Right cardiac atrium (tissue), 5 donors: ENCODE results near the gene KRTAP4-6. TPM values are rescaled to one million over a fixed set of nuclear protein-coding genes. Genes with fewer than 3 reads are reported as not detected.
"Not testable (repeated sequence)": the region's sequence is repeated elsewhere in the genome, so short reads cannot be mapped to it uniquely, and the experiment has no call there.

Experiments used
- ATAC-seq, 2 donors: fragments of 200-7000 bp; cut with Tn5 transposase; one replicate each; pipeline versions ENCODE4 v1.8.0 to v1.9.1; 2020; ENCODE audit warnings: moderate library complexity in 2 of 2, mild to moderate bottlenecking in 1 of 2
- DNase-seq, 3 donors: peaks; one replicate each; pipeline ENCODE4 v3.0.0-alpha.2; 2020
- H3K27ac ChIP-seq: one replicate; pipeline ENCODE4 v1.5.1; 2013; ENCODE audit warnings: mild to moderate bottlenecking, low read length, control low read depth, moderate library complexity
- H3K27me3 ChIP-seq: one replicate; pipeline ENCODE4 v1.6.1; 2013; ENCODE audit not compliant: control insufficient read depth, insufficient read depth
- H3K4me1 ChIP-seq: one replicate; pipeline ENCODE4 v1.6.1; 2013; ENCODE audit warnings: low read length; ENCODE audit not compliant: control insufficient read depth, insufficient read depth
- H3K4me3 ChIP-seq: one replicate; pipeline ENCODE4 v1.5.1; 2013; ENCODE audit warnings: low read length, control low read depth
- H3K9me3 ChIP-seq: one replicate; pipeline ENCODE4 v1.6.1; 2013; ENCODE audit warnings: low read length; ENCODE audit not compliant: control insufficient read depth
- WGBS: extraction: QIAGEN DNeasy Blood & Tissue Kit; methylation state at CpG from one replicate; pipeline ENCODE4 v1.1.7; 2013; 5-methylcytosine and 5-hydroxymethylcytosine counted together
- intact Hi-C, 4 donors: fragments of 100-400 bp; cut with DNase I; formaldehyde crosslinking; loops; one replicate each; pipeline versions ENCODE4 v1.11.0 to v1.14.0; 2022 to 2023
- polyA plus RNA-seq: library from polyadenylated mRNA; stranded (reverse); fragments of 200-250 nt; gene quantifications from one replicate; pipeline ENCODE4 v1.2.3, GENCODE V29; 2013
- total RNA-seq, 4 donors: library from RNA; stranded (reverse); fragmentation: NEBNext Ultra II Directional; extraction: Animal tissue kit (Norgen Biotek cat#: 25700); gene quantifications; one replicate each; pipeline ENCODE4 v1.2.1, GENCODE V29; 2021
- donor health status: healthy with polysubstance abuse.
- donor health status: DM: no; HTN: yes; CAD: no.
- donor health status: DM: no; HTN: no; CAD: no.
- donor health status: DM: no; HTN: yes; CAD: no; lungs with severe emphysema.
- donor health status: DM: yes; HTN: yes; CAD: no.

Gene KRTAP4-6
- total and polyA plus RNA-seq, 5 donors = not detected

DNA sequence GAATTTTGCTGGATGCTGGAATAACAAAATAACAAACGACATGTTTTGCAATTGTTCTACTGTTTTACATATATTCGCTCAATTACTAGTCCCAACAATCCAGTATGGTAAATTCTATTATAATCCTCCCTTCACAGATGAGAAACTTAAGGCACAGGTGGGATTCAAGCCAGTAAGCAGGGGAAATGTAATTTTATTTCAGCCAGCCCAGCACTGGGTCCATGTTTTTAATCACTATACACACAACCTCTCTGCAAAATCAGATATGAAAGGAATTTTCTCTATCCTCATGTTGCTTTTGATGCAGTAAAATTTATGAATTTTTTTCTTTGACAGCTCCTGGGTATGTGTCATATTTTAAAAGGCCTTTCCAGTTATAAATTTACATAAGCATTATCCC, 4.9 kb upstream of the KRTAP4-6 start:
- DNase-seq (no peak), ATAC-seq (no peak)
- intact Hi-C loops = no loop called here
- H3K27me3 ChIP-seq = no peaks in the 10 kb centered on the region
- no peak overlapping the region for H3K4me3 ChIP-seq
- peaks cover 2% of the 10 kb centered on the region for H3K9me3 ChIP-seq
- WGBS = 83% methylated on average over 2 of the region's 2 CpGs
- H3K4me1 ChIP-seq = no peaks in the 10 kb centered on the region
- H3K27ac ChIP-seq = no peak overlapping the region

DNA sequence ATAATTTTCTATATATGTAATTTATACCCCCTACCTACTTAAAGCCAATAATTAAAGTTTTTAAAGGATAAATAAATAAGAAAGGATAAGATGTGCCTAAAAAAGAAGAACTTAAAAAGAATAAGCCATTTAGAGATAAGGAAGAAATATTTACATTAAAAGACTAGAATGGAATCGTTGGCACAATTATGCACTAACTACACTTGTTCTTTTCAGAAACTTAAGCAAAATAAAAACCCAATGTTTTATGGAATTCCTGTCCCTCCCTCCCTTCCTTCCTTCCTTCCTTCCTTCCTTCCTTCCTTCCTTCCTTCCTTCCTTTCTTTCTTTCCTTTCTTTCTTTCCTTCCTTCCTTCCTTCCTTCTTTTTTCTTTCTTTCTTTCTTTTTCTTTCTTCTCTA, 4.5 kb upstream of the KRTAP4-6 start:
- DNase-seq = no peak
- Histone ChIP-seq H3K4me1 (no peaks in the 10 kb centered on the region), H3K27ac (no peak overlapping the region), H3K4me3 (no peak overlapping the region), H3K27me3 (no peaks in the 10 kb centered on the region), H3K9me3 (peaks cover 3% of the 10 kb centered on the region)
- intact Hi-C loops = no loop called here
- WGBS = 88% methylated on average over 1 of the region's 1 CpG
- ATAC-seq = no peak

- no peaks in the 10 kb centered on the region for H3K4me1 ChIP-seq
- H3K9me3 ChIP-seq = peaks cover 3% of the 10 kb centered on the region
- ATAC-seq (no peak), DNase-seq (no peak)
- H3K27ac ChIP-seq = no peak overlapping the region
- intact Hi-C loops = no loop called here
- no peaks in the 10 kb centered on the region for H3K27me3 ChIP-seq
- H3K4me3 ChIP-seq = no peak overlapping the region
Observed at GRCh38 chr17:41141361-41141760, 1.0 kb upstream of the KRTAP4-6 start.

DNA sequence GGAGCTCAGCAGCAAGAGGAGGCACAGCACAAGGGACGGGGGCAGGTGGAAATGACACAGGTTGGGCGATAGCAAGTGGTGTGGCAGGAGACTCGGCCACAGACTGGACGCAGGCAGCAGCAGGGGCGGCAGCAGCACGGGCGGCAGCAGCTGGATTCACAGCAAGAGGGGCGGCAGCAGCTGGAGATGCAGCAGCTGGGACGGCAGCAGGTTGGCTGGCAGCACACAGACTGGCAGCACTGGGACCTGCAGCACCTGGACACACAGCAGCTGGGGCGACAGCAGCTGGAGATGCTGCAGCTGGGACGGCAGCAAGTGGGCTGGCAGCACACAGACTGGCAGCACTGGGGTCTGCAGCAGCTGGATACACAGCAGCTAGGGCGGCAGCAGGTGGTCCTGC, 479 bp downstream of the KRTAP4-6 start:
- H3K27ac ChIP-seq, DNase-seq, ATAC-seq, H3K9me3 ChIP-seq, intact Hi-C loops, H3K4me1 ChIP-seq, H3K4me3 ChIP-seq, H3K27me3 ChIP-seq: not testable (repeated sequence)
- 86% methylated on average over 12 of the region's 12 CpGs for WGBS

GRCh38 chr17:41133880-41134735, 6.2 kb downstream of the KRTAP4-6 start:
- no peaks in the 10 kb centered on the region for H3K9me3 ChIP-seq
- no peak for DNase-seq
- no peaks in the 10 kb centered on the region for H3K27me3 ChIP-seq
- intact Hi-C loops = no loop called here
- no peaks in the 10 kb centered on the region for H3K4me1 ChIP-seq
- H3K4me3 ChIP-seq = no peak overlapping the region
- ATAC-seq = no peak
- 62% methylated on average over 2 of the region's 2 CpGs for WGBS
- H3K27ac ChIP-seq = no peak overlapping the region

DNA sequence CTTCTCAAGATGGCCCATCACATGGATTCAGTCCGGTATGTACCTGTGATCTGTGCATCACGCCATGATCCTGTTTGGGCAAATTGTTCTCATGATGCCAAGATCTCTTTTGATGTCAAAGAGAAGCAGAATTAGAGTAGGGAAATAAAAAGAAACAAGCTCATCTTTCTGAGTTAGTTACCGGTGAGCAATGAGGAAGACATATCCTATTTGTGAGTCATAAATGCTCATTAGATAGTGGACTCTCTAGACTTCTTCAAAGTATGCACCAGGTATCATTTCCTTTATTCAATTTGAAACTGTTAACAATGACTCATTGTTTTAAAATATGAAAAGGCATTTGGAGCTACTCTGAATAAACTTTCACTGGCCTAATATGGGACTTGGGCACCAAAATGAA, 8.4 kb downstream of the KRTAP4-6 start:
- DNase-seq (no peak), ATAC-seq (no peak)
- no peaks in the 10 kb centered on the region for H3K4me1 ChIP-seq
- H3K9me3 ChIP-seq = no peaks in the 10 kb centered on the region
- intact Hi-C loops = no loop called here
- H3K4me3 ChIP-seq = no peak overlapping the region
- no peak overlapping the region for H3K27ac ChIP-seq
- H3K27me3 ChIP-seq = no peaks in the 10 kb centered on the region
- WGBS = 82% methylated on average over 3 of the region's 3 CpGs

GRCh38 chr17:41127371-41127770, 13.0 kb downstream of the KRTAP4-6 start:
- 54% methylated on average over 1 of the region's 1 CpG for WGBS

GRCh38 chr17:41126412-41126811, 13.9 kb downstream of the KRTAP4-6 start:
- H3K27ac ChIP-seq = no peak overlapping the region
- H3K27me3 ChIP-seq = no peaks in the 10 kb centered on the region
- no peak overlapping the region for H3K4me3 ChIP-seq
- H3K4me1 ChIP-seq = no peaks in the 10 kb centered on the region
- DNase-seq (no peak), ATAC-seq (no peak)
- H3K9me3 ChIP-seq = no peaks in the 10 kb centered on the region
- intact Hi-C loops = no loop called here
- WGBS = 83% methylated on average over 3 of the region's 3 CpGs

More at GRCh38 chr17:41127371-41127770, 13.0 kb downstream of the KRTAP4-6 start:
- intact Hi-C loops = no loop called here
- no peaks in the 10 kb centered on the region for H3K27me3 ChIP-seq
- DNase-seq = no peak
- no peaks in the 10 kb centered on the region for H3K4me1 ChIP-seq
- H3K9me3 ChIP-seq = no peaks in the 10 kb centered on the region
- H3K27ac ChIP-seq = no peak overlapping the region
- no peak overlapping the region for H3K4me3 ChIP-seq
- no peak for ATAC-seq

DNA sequence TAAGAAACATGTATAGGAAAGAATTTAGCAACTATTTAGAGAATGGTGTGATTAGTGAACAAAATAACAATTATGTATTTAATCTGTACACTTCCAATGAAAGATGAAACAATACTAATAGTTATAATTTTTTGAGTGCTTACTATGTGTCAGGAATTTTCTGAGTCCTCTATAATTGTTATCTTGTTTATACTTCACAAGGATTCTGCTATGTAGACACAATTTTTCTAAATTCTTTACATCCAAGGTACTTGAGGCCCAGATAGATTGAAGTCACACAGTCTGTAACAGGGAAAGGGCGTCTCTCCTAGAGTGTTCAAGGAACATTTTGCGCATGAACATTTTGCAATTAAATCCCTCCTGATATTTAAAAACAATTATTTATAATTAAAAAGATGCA, 15.3 kb downstream of the KRTAP4-6 start:
- no peak overlapping the region for H3K4me3 ChIP-seq
- WGBS = 93% methylated on average over 2 of the region's 2 CpGs
- no peaks in the 10 kb centered on the region for H3K4me1 ChIP-seq
- intact Hi-C loops = no loop called here
- H3K27me3 ChIP-seq = no peaks in the 10 kb centered on the region
- no peak for DNase-seq
- H3K9me3 ChIP-seq = no peaks in the 10 kb centered on the region
- no peak overlapping the region for H3K27ac ChIP-seq
- no peak for ATAC-seq

GRCh38 chr17:41123991-41124371, 16.4 kb downstream of the KRTAP4-6 start, which contains the start of gene KRTAP4-12:
TSS of gene KRTAP4-12 (minus strand) at chr17:41124182. CDS start at chr17:41124122, 60 bp downstream.
- H3K9me3 ChIP-seq, H3K4me3 ChIP-seq, H3K4me1 ChIP-seq, ATAC-seq, DNase-seq, H3K27ac ChIP-seq, H3K27me3 ChIP-seq, intact Hi-C loops: not testable (repeated sequence)
- 63% methylated on average over 3 of the region's 3 CpGs for WGBS

GRCh38 chr17:41123292-41123990, 16.9 kb downstream of the KRTAP4-6 start:
- ATAC-seq, H3K4me3 ChIP-seq, intact Hi-C loops, DNase-seq, H3K4me1 ChIP-seq, H3K9me3 ChIP-seq, H3K27me3 ChIP-seq, H3K27ac ChIP-seq: not testable (repeated sequence)
- WGBS = 69% methylated on average over 12 of the region's 12 CpGs
